Adrenal gland (tissue), 12 donors: ENCODE measurements around the gene LPAR2. TPM values are rescaled to one million over a fixed set of nuclear protein-coding genes. Genes with fewer than 3 reads are reported as not detected.
A peak's percentile ranks its signal among the peaks of the same experiment; 100 is the strongest.

Source experiments
- DNase-seq, 7 donors: peaks; one replicate each; pipeline ENCODE4 v3.0.0-alpha.2; 2019 to 2020
- H3K27ac ChIP-seq, 5 donors: fragments of 200-600 bp; sonication (generic) in 4 of 5; 1 replicate in 3 of 5; 2 replicates in 2 of 5; pipeline versions ENCODE4 v1.5.1 to v1.8.0; 2016 to 2020; ENCODE audit warnings: mild to moderate bottlenecking in 1 of 5
- H3K27me3 ChIP-seq: fragments of 200-600 bp; 2 replicates; pipeline ENCODE4 v1.8.0; 2021
- H3K36me3 ChIP-seq, 2 donors: fragments of 200-600 bp; replicated peaks in 1 of 2; 1 replicate in 1 of 2; 2 replicates in 1 of 2; pipeline versions ENCODE4 v1.5.1 to v1.8.0; 2018 to 2022
- H3K4me1 ChIP-seq, 2 donors: fragments of 200-600 bp; replicated peaks in 1 of 2; 1 replicate in 1 of 2; 2 replicates in 1 of 2; pipeline versions ENCODE4 v1.5.1 to v1.8.0; 2018 to 2021
- H3K4me3 ChIP-seq, 4 donors: fragments of 200-600 bp; sonication (generic) in 3 of 4; one replicate each; pipeline ENCODE4 v1.5.1; 2016 to 2018
- H3K9me3 ChIP-seq, 3 donors: fragments of 200-600 bp; sonication (generic) in 1 of 3; replicated peaks in 1 of 3; 1 replicate in 2 of 3; 2 replicates in 1 of 3; pipeline versions ENCODE4 v1.5.1 to v1.8.0; 2016 to 2021
- CTCF ChIP-seq, 6 experiments: fragments of 450-650 bp in 4 of 6; fragments of 200-600 bp in 2 of 6; sonication (generic) in 1 of 6; IDR thresholded peaks; 1 replicate in 5 of 6; 2 replicates in 1 of 6; pipeline versions ENCODE4 v1.5.1 to v1.8.0; 2016 to 2021; ENCODE audit warnings: antibody characterized with exemption in 6 of 6, mild to moderate bottlenecking in 2 of 6, moderate library complexity in 1 of 6
- POLR2A ChIP-seq, 2 donors: fragments of 450-650 bp; IDR thresholded peaks; one replicate each; pipeline ENCODE4 v1.6.1; 2017; ENCODE audit warnings: antibody characterized with exemption in 2 of 2, mild to moderate bottlenecking in 2 of 2, moderate library complexity in 1 of 2
- WGBS, 4 donors: extraction: QIAGEN DNeasy Blood & Tissue Kit in 2 of 4; methylation state at CpG; one replicate each; pipeline versions ENCODE4 v1.1.5 to v1.1.7; 2013 to 2017; 5-methylcytosine and 5-hydroxymethylcytosine counted together
- intact Hi-C, 2 donors: fragments of 100-400 bp; cut with DNase I; formaldehyde crosslinking; loops; one replicate each; pipeline versions ENCODE4 v1.14.1 to v1.15.0; 2022 to 2023
- polyA plus RNA-seq, 3 donors: library from polyadenylated mRNA; stranded (reverse); fragments of 200-250 nt in 2 of 3; fragments of 350-450 nt in 1 of 3; fragmentation: Illumina TruSeq in 1 of 3; extraction: RNeasy Lipid Tissue Mini Kit (QIAGEN cat#74804) in 1 of 3; gene quantifications; one replicate each; pipeline ENCODE4 v1.2.3, GENCODE V29; 2013 to 2014
- total RNA-seq, 9 donors: library from RNA; depleted of rRNA in 4 of 9; stranded (reverse); fragments of >200 nt in 4 of 9; fragments of 120-200 nt in 1 of 9; fragmentation: NEBNext Ultra II Directional in 1 of 9; extraction: Animal tissue kit (Norgen Biotek cat#: 25700) in 1 of 9; gene quantifications; one replicate each; pipeline versions ENCODE4 v1.1.0 to v1.2.4, GENCODE V29; 2013 to 2023
- donor health status: healthy with polysubstance abuse.
- donor health status: Bipolar disorder and iron deficiency.
- donor health status: DM: yes; HTN: yes; CAD: no.
- donor health status: DM: no; HTN: no; CAD: no.
- donor health status: DM: no; HTN: no; CAD: no.
- donor health status: DM: yes; HTN: yes; CAD: no.

LPAR2 gene
- total and polyA plus RNA-seq, 12 donors: 0.93 to 10.5 (median 3.7) TPM

GRCh38 chr19:19581391-19581790 is 46.6 kb downstream of the LPAR2 start:
- Histone ChIP-seq H3K4me3 (no peak overlapping the region), H3K36me3 (no peaks in the 10 kb centered on the region)
- WGBS, 4 donors: 90 to 94% (median 93%) methylated on average over 12 to 13 of the region's 13 CpGs

GRCh38 chr19:19580418-19580817 is 47.6 kb downstream of the LPAR2 start:
- Histone ChIP-seq H3K27ac (no peak overlapping the region), H3K4me1 (no peaks in the 10 kb centered on the region), H3K27me3 (no peaks in the 10 kb centered on the region), H3K4me3 (no peak overlapping the region), H3K9me3 (no peaks in the 10 kb centered on the region), H3K36me3 (no peaks in the 10 kb centered on the region)
- intact Hi-C loops: no loop called here
- no peak for TF ChIP-seq POLR2A (IDR thresholded peaks at IDR 0.05)
- no peak for TF ChIP-seq CTCF (IDR thresholded peaks at IDR 0.05)
- 96 to 100% (median 98%) methylated on average over 2 to 4 of the region's 4 CpGs for WGBS, 4 donors
- no peak for DNase-seq

More at GRCh38 chr19:19581391-19581790, 46.6 kb downstream of the LPAR2 start:
- Histone ChIP-seq H3K27ac (no peak overlapping the region), H3K4me1 (no peaks in the 10 kb centered on the region), H3K9me3 (no peaks in the 10 kb centered on the region), H3K27me3 (no peaks in the 10 kb centered on the region)
- intact Hi-C loops: no loop called here
- no peak for TF ChIP-seq POLR2A (IDR thresholded peaks at IDR 0.05)
- TF ChIP-seq CTCF (IDR thresholded peaks at IDR 0.05): no peak
- DNase-seq: no peak

GRCh38 chr19:19579533-19580361 is 48.3 kb downstream of the LPAR2 start:
- WGBS, 4 donors: 79 to 88% (median 84%) methylated on average over 3 to 25 of the region's 25 CpGs
- no peak for DNase-seq
- TF ChIP-seq POLR2A (IDR thresholded peaks at IDR 0.05) (no peak), CTCF (IDR thresholded peaks at IDR 0.05) (no peak)
- Histone ChIP-seq H3K27ac (no peak overlapping the region), H3K9me3 (no peaks in the 10 kb centered on the region), H3K4me1 (no peaks in the 10 kb centered on the region), H3K27me3 (no peaks in the 10 kb centered on the region), H3K36me3 (no peaks in the 10 kb centered on the region), H3K4me3 (no peak overlapping the region)
- intact Hi-C loops: no loop called here

GRCh38 chr19:19578252-19578651 is 49.8 kb downstream of the LPAR2 start:
- H3K36me3 ChIP-seq: no peaks in the 10 kb centered on the region
- H3K27ac ChIP-seq: no peak overlapping the region
- peak in 1 of 7 donors; percentile 74 for DNase-seq
- H3K4me1 ChIP-seq: no peaks in the 10 kb centered on the region
- H3K4me3 ChIP-seq: no peak overlapping the region
- H3K9me3 ChIP-seq: no peaks in the 10 kb centered on the region
- H3K27me3 ChIP-seq: no peaks in the 10 kb centered on the region
- WGBS, 4 donors: 83 to 94% (median 88%) methylated on average over 5 to 6 of the region's 6 CpGs
- intact Hi-C loops: no loop called here
- no peak for TF ChIP-seq POLR2A (IDR thresholded peaks at IDR 0.05)
- TF ChIP-seq CTCF (IDR thresholded peaks at IDR 0.05): no peak
